Measurements from ENCODE around the gene TCF3.

DNA sequence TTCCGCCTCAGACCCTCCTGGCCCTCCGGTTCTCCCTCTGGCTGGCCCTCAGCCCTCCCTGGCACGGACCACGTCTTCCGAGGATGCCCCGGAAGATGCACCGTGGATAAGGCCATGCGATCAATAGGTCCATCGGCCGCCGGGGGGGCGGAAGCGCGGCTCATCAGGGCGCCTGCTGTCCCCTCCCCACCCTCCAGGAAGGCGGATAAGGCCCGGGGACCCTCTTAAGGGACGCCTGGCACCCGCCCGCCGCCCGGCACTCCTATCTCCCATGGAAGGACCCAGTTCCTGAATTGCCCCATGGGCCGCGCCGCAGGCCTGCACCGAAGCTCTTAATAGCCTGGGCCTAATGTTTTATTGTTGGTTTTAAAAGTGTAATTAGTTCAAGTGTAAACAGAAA lies 46.2 kb upstream of the TCF3 start:
- TF ChIP-seq, protein P1, sequence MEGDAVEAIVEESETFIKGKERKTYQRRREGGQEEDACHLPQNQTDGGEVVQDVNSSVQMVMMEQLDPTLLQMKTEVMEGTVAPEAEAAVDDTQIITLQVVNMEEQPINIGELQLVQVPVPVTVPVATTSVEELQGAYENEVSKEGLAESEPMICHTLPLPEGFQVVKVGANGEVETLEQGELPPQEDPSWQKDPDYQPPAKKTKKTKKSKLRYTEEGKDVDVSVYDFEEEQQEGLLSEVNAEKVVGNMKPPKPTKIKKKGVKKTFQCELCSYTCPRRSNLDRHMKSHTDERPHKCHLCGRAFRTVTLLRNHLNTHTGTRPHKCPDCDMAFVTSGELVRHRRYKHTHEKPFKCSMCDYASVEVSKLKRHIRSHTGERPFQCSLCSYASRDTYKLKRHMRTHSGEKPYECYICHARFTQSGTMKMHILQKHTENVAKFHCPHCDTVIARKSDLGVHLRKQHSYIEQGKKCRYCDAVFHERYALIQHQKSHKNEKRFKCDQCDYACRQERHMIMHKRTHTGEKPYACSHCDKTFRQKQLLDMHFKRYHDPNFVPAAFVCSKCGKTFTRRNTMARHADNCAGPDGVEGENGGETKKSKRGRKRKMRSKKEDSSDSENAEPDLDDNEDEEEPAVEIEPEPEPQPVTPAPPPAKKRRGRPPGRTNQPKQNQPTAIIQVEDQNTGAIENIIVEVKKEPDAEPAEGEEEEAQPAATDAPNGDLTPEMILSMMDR (IDR thresholded peaks at IDR 0.05) = no peak
- no peak for TF ChIP-seq EP300 (IDR thresholded peaks at IDR 0.05)
